Stimulated activated CD4-positive, alpha-beta T cell treated with anti-CD3 and anti-CD28 coated beads, Interleukin-1b, Interleukin-23, amount 100 ng/mL, for 48 hours (primary cell): ENCODE measurements around the gene KRT38.
A peak's percentile ranks its signal among the peaks of the same experiment; 100 is the strongest.

Experiments
- DNase-seq: peaks from one replicate; pipeline ENCODE4 v3.0.0-alpha.2; 2020

Gene KRT38

GRCh38 chr17:41440531-41441033 lies at the start of gene KRT38:
TSS of gene KRT38 (minus strand) at chr17:41440983. CDS start at chr17:41440921, 62 bp downstream.
- DNase-seq: no peak

GRCh38 chr17:41489531-41489930 lies 48.7 kb upstream of the KRT38 start, which contains the start of gene KRT36:
TSS of gene KRT36 (minus strand) at chr17:41489910. CDS start at chr17:41489864, 46 bp downstream.
- DNase-seq: no peak

- DNase-seq: peak; percentile 43
These were observed 46.2 kb upstream of the KRT38 start for GRCh38 chr17:41486809-41487530.

GRCh38 chr17:41486316-41486715 lies 45.5 kb upstream of the KRT38 start:
- DNase-seq: no peak

GRCh38 chr17:41484920-41485904 lies 44.4 kb upstream of the KRT38 start:
- no peak for DNase-seq

- no peak for DNase-seq
These were observed 43.4 kb upstream of the KRT38 start for GRCh38 chr17:41483991-41484826.

- no peak for DNase-seq
These were observed 42.7 kb upstream of the KRT38 start for GRCh38 chr17:41483531-41483930.

- no peak for DNase-seq
These were observed 40.3 kb upstream of the KRT38 start, which contains the start of gene KRT35 for GRCh38 chr17:41481036-41481435. TSS of gene KRT35 (minus strand) at chr17:41481151. CDS start at chr17:41481097, 54 bp downstream.

GRCh38 chr17:41480581-41480980 lies 39.8 kb upstream of the KRT38 start:
- no peak for DNase-seq

- no peak for DNase-seq
These were observed 39.4 kb upstream of the KRT38 start for GRCh38 chr17:41480136-41480535.

- DNase-seq: no peak
These were observed 37.5 kb upstream of the KRT38 start for GRCh38 chr17:41478237-41478636.

GRCh38 chr17:41476866-41477815 lies 36.4 kb upstream of the KRT38 start:
- DNase-seq: no peak

GRCh38 chr17:41475421-41475820 lies 34.6 kb upstream of the KRT38 start:
- no peak for DNase-seq

- no peak for DNase-seq
These were observed 34.1 kb upstream of the KRT38 start for GRCh38 chr17:41474863-41475262.

GRCh38 chr17:41468346-41468745 lies 27.6 kb upstream of the KRT38 start:
- DNase-seq: no peak

- DNase-seq: no peak
These were observed 26.8 kb upstream of the KRT38 start for GRCh38 chr17:41467561-41467960.

- no peak for DNase-seq
These were observed 26.2 kb upstream of the KRT38 start, which contains the start of gene KRT32 for GRCh38 chr17:41466988-41467387. TSS of gene KRT32 (minus strand) at chr17:41467386. CDS start at chr17:41467325, 61 bp downstream.

GRCh38 chr17:41464682-41465081 lies 23.9 kb upstream of the KRT38 start:
- no peak for DNase-seq

- no peak for DNase-seq
These were observed 23.4 kb upstream of the KRT38 start for GRCh38 chr17:41464173-41464572.

GRCh38 chr17:41463746-41464145 lies 23.0 kb upstream of the KRT38 start:
- no peak for DNase-seq

GRCh38 chr17:41462705-41463104 lies 21.9 kb upstream of the KRT38 start:
- DNase-seq: no peak
